Stimulated activated CD8-positive, alpha-beta memory T cell treated with anti-CD3 and anti-CD28 coated beads, Interleukin-4, amount 100 ng/mL, for 24 hours (primary cell): ENCODE results near the gene ACTR1B.
"Not testable (repeated sequence)": the region's sequence is repeated elsewhere in the genome, so short reads cannot be mapped to it uniquely, and the experiment has no call there.

Source experiments
- DNase-seq: peaks from one replicate; pipeline ENCODE4 v3.0.0-alpha.2; 2020; ENCODE audit warnings: low read depth

ACTR1B gene

GRCh38 chr2:97688062-97688827 is 24.4 kb upstream of the ACTR1B start:
- DNase-seq = no peak

GRCh38 chr2:97687235-97687634 is 23.4 kb upstream of the ACTR1B start:
- DNase-seq = not testable (repeated sequence)

DNA sequence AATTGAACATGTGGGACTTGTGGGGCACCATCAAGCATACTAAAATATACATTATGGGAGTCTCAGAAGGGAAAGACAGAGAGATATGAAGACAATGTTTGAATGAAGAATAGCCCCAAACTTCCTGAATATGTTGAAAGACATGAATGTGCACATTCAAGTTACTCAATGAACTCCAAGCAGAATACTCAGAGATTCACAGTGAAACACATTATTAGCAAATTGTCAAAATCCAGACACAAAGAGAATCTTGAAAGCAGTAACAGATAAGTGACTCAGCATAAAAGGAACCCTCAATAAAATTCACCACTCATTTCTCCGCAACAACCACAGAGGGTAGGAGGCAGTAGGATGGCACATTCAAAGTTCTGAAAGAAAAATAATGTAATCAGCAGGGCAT is 14.5 kb upstream of the ACTR1B start:
- DNase-seq = no peak

DNA sequence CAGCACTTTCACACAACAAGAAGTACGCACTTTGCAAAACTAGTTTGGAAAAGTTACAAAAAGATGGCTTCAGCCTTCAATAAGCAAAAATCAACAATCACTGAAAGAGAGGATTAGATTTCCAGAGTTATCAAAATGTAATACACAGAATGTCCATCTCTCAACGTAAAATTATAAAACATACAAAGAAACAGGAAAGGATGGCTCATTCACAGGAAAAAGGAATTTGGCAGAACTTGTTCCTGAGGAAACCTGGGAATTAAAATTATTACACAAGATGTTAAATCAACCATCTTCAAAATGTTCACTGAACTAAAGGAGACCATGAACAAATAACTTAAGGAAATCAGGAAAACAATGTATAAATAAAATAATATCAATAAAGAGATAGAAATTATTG is 13.6 kb upstream of the ACTR1B start:
- no peak for DNase-seq

DNA sequence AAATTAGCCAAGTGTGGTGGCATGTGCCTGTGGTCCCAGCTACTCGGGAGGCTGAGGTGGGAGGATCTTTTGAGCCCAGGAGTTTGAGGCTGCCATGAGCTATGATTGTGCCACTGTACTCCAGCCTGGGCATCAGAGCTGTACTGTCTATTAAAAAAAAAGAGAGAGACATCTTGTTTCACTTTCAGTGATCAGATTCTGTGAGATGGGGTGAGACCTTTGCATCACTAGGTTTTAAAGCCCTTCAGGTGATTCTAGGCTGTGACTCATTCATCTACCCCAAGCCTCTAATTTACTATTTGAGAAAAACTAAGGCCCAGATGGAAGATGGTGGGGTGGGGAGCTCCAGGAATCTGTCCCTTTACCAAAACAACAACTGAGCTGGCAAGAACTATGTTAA is 12.8 kb upstream of the ACTR1B start:
- DNase-seq = no peak

DNA sequence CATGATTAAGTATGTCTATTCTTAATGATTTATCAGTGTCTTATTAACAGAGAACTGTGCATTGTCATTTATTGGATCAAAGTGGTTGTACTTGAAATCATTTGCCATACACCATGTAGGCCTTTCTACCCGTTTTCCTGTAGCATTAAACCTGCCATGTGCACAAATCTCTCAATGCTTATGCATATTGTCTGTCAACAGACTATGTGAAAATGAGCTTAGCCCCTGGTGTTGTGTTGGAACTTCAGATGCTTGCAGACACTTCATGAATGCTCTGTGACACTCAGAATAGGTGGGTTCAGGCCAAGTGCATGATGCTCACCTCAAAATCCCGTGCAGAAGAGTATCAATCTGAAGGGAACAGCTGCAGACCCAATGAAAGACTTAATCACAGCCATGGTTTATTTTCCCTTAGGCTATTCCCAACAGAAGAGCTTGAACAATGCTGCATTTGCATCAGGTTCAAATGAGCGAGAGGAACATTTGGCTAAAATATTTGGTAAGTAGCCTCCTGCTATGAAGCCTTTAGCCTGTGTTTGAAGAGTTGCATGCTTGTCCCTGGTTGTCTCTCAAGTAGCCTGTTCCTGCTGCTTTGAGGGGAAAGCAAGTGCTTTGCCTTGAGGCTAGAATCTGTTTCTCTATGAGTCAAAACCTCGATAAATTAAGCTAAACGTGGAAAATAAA is 11.7 kb upstream of the ACTR1B start:
- DNase-seq = no peak

DNA sequence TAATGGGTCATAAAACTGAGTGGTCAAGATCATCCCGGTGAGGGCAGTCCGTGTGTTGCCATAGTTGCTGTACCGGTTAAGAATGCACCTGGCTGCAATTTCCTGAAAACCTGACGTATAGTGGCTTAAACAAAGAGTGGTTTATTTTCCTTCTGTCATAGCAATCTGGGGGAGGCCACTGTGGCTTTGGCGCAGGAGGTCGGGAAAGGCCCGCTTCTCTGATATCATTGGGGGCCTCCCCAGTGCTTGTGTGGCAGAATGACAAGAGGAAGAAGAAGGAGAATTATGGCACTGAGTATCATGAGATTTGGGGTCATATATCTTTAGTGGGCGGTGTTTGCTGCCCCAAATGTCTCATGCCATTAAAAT is 10.1 kb upstream of the ACTR1B start:
- no peak for DNase-seq

GRCh38 chr2:97673182-97673914 is 9.5 kb upstream of the ACTR1B start:
- DNase-seq = no peak

GRCh38 chr2:97672606-97673140 is 8.8 kb upstream of the ACTR1B start:
- not testable (repeated sequence) for DNase-seq

GRCh38 chr2:97671526-97671925 is 7.7 kb upstream of the ACTR1B start:
- no peak for DNase-seq

DNA sequence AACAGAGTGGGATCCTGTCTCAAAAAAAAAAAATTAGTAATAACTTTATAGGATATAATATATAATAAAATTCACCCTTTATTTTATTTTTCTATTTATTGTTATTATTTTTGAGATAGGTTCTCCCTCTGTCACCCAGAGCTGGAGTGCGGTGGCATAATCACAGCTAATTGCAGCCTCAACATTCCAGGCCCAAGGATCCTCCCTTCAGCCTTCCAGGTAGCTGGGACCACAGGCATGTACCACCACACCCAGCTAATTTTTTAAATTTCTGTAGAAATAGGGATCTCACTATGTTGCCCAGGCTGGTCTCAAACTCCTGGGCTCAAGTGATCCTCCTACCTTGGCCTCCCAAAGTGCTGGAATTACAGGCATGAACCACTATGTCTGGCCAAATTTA is 6.6 kb upstream of the ACTR1B start:
- no peak for DNase-seq

GRCh38 chr2:97669448-97669847 is 5.6 kb upstream of the ACTR1B start, which contains the start of gene C2orf92:
TSS of gene C2orf92 (plus strand) at chr2:97669713. CDS start at chr2:97669789, 76 bp downstream.
- DNase-seq = no peak

- no peak for DNase-seq
Measured at GRCh38 chr2:97664636-97664970, 759 bp upstream of the ACTR1B start.

DNA sequence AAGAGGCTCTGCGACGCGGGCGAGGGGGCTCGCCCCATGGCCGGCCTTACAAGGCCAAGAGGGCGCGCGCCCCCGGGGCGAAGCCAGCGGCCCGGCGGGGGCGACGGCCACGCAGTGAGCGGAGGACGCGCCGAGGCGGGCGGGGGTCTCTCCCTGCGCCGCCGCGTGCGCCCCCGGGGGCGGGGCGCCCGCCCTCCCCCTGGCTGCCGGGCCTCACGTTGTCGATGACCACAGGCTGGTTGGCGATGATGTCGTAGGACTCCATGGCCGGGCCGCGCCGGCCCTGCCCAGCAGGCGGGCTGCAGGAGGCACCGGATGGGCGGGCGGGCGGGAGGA is 250 bp downstream of the ACTR1B start:
- no peak for DNase-seq

GRCh38 chr2:97662895-97663625 is 784 bp downstream of the ACTR1B start:
- peak; percentile 67 for DNase-seq

DNA sequence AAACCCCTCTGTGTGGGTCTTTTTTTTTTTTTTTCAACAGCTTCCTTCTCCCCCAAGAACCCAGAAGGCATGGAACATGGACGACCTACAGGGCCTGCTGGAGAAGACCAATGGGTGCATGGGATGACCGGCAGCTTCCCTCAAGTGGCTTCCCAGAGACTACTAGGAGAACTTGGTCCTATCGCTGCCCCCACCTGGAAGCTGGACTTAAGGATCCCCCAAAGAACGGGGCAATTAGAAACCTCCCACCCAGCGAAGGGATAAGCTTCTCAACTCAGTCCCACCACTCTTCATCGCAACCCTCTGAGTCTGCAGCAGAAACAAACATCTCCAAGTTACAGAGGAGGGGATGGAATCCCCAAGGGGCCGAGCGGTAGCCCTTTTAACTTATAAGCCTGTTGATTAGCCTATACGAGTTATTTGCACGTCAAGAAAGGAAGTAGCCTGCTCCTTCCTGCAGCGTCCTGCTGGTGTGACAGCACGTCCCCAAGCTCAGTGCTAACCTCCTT is 1.4 kb downstream of the ACTR1B start:
- no peak for DNase-seq

GRCh38 chr2:97661927-97662326 is 1.9 kb downstream of the ACTR1B start:
- DNase-seq = no peak

DNA sequence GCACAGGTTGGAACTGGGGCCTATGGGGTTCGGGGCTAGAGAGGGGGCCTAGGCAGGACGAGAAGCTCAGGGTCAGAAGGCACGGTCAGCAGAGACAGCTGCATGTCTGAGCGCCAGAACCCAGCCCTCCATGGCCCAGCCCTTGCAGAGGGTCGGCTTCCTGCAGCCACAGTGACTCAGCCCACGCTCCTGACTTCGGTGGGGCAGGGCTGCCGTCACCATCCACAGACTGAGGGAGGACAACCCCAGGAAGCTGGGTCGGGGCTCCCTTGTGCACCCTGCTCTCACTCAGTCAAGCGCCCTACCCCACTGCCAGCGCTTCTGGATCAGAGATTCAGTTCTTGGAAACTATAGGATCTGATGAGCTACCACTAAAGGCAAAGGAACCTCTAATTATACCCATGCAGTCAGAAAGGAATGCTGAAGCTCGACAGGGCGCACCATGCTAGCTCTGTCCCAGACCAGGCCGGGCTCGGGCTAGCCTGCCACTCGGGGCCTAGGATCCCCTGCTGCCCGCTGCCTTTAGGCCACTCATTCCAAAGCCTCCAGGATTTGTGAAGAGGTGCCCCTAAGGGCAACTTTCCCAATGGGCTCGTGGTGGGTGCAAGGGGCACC is 3.0 kb downstream of the ACTR1B start:
- no peak for DNase-seq

- DNase-seq = no peak
Measured at GRCh38 chr2:97660044-97660774, 3.6 kb downstream of the ACTR1B start.

DNA sequence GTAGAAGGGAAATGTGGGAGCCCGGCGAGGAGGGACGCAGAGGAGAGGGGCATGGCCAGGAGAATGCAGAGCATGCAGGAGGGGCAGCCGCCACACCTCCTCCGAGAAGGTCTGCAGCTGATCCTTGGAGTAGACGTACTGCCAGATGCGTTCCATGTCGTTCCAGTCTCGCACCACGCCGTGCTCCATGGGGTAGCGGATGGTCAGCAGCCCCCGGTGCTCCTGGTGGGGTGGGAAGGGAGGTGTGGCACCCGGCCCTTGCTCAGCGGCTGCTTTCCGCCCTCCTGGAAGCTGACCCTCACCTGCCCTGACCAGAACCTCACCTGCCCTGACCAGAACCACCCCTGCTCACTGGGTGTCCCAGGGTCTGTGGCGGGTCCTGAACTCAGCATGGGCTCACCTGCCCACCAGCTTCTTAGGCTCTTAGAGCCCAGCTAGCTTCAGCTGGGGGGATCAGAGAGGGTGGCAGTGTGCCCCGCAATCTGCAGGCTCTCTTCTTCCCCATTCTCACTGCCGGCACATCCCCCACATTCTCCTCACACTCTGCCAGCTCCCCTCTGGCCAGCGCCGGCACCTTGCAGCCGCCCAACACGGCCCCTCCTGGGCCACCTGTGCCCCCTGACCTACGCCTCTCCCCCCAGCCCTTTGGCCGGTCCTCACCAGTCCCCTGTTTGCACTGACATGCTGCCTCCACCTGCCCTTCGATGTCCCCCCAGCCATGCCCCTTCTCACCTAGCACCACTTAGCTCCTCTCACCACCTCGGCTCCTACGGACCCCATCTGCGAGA is 4.4 kb downstream of the ACTR1B start:
- no peak for DNase-seq
